GM12891 (cell line): ENCODE measurements around the gene HDAC4. TPM values are rescaled to one million over a fixed set of nuclear protein-coding genes. Genes with fewer than 3 reads are reported as not detected.
"Not testable (repeated sequence)": the region's sequence is repeated elsewhere in the genome, so short reads cannot be mapped to it uniquely, and the experiment has no call there.

Experiments used
- DNase-seq: peaks from one replicate; pipeline ENCODE4 v3.0.0; 2011; ENCODE audit warnings: low spot score; ENCODE audit not compliant: insufficient read length
- FAIRE-seq: peaks from 2 replicates; lab custom pipeline; 2011; peaks lifted over from hg19 to GRCh38; lab: Jason Lieb, UNC
- PAX5 ChIP-seq: IDR thresholded peaks from 2 replicates; pipeline ENCODE4 v1.6.1; 2011; ENCODE audit warnings: low read length, moderate library complexity, mild to moderate bottlenecking; ENCODE audit not compliant: insufficient read depth, severe bottlenecking
- POLR2A ChIP-seq: IDR thresholded peaks from 2 replicates; pipeline ENCODE4 v1.6.1; 2011; ENCODE audit warnings: low read depth, low read length, control low read depth
- POLR2AphosphoS5 ChIP-seq: IDR thresholded peaks from 2 replicates; pipeline ENCODE4 v1.6.1; 2011; ENCODE audit warnings: low read depth, low read length, control low read depth
- POU2F2 ChIP-seq: IDR thresholded peaks from 2 replicates; pipeline ENCODE4 v1.6.1; 2011; ENCODE audit warnings: low read depth, mild to moderate bottlenecking, control low read depth, low read length, moderate library complexity
- SPI1 ChIP-seq: IDR thresholded peaks from 2 replicates; pipeline ENCODE4 v1.6.1; 2011; ENCODE audit warnings: low read depth, low read length, control low read depth
- TAF1 ChIP-seq: IDR thresholded peaks from 2 replicates; pipeline ENCODE4 v1.6.1; 2011; ENCODE audit warnings: low read depth, low read length, control low read depth
- polyA plus RNA-seq: library from polyadenylated mRNA; unstranded; fragments of >200 nt; gene quantifications from one replicate; pipeline ENCODE4 v1.2.1, GENCODE V29; 2012; ENCODE audit warnings: low read depth, missing spikeins, inconsistent platforms; ENCODE audit not compliant: missing spikeins

HDAC4 gene
- 4.0 TPM for polyA plus RNA-seq

DNA sequence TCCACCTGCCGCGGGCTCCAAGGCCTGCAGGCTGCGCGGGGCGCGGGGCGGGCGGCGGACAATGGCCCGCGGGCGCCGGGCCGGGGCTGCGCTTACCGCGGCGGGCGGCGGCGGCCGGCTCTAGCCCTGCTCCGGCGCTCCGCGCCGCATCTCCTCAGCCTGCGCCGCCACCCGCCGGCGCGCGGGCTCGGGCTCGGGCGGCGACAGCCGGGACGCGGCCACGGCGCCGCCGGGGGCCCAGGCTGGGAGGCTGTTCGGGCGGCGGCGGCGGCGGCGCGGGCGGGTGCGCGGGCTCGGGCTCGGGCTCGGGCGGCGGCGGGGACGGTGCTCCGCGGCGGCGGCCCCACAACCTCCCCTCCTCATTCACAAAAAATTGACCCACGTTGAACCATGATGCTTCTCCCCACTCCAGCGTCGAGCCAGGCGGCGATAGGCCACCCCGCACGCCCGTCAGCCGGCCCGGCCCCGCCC lies at the start of gene HDAC4:
Gene HDAC4 (minus strand): TSS at position 425 of the 471 bp plus-strand sequence. CDS start 48,321 bp downstream, outside the sequence.
- FAIRE-seq = no peak
- DNase-seq = no peak
- no peak for TF ChIP-seq POLR2AphosphoS5
- TF ChIP-seq PAX5 = no peak
- no peak for TF ChIP-seq TAF1
- TF ChIP-seq POU2F2 = no peak
- TF ChIP-seq POLR2A = no peak
- no peak for TF ChIP-seq SPI1

- DNase-seq, FAIRE-seq: not testable (repeated sequence)
Observed at GRCh38 chr2:239449468-239449867, 48.6 kb upstream of the HDAC4 start.

- no peak for TF ChIP-seq SPI1
- no peak for TF ChIP-seq POU2F2
- TF ChIP-seq PAX5 = no peak
- TF ChIP-seq POLR2A = no peak
- DNase-seq (no peak), FAIRE-seq (no peak)
Observed at GRCh38 chr2:239445771-239446524, 45.1 kb upstream of the HDAC4 start.

DNA sequence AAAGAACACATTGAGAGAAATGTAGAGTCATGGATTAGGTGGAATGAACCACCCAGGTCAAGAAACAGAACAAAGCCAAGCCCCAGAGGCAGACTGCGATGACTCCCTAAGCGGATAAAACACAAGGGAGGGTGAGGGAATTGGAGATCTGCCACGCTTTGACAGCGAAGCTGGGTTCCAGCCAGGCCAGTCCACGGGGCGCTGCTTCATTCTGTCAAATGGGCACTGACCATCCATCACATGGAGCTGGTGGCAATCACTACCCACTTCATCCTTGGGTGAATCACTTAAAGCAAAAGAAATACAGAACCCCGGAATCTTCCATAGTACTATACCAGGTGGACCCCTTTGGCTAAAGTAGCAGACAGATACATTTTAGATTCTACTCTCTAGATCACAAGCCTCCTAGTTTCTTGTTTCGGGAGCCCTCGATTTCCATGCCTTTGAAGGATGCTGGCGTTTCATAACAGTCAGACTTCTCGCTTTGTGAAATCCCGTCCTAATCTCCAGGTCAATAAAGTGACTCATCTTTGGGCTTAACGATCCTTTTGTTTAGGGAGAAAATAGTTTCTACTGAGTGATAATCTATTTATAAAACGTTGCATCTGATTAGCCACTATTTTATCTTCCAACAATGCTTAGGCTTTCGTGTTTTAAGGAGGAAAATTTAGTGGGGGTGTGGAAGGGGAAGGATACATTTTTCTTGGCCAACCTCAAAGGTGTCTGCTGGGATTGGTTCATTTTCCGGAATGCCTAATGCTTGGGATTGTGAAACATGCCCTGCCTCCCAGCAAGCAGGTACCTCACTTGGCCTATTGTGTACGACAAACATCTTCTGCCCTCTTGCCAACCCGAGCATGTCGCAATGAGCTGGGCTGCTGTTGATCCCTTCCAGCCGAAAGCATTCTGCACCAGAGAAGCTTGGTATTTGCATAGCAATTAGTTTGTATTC lies 44.1 kb upstream of the HDAC4 start:
- no peak for DNase-seq
- TF ChIP-seq POU2F2 (no peak), TAF1 (no peak), SPI1 (no peak), POLR2AphosphoS5 (no peak), PAX5 (no peak), POLR2A (no peak)
- FAIRE-seq = no peak

GRCh38 chr2:239443666-239444567 lies 43.1 kb upstream of the HDAC4 start:
- TF ChIP-seq SPI1 = no peak
- TF ChIP-seq POU2F2 = no peak
- no peak for TF ChIP-seq POLR2A
- TF ChIP-seq TAF1 = no peak
- no peak for TF ChIP-seq POLR2AphosphoS5
- no peak for TF ChIP-seq PAX5
- FAIRE-seq (no peak), DNase-seq (no peak)

DNA sequence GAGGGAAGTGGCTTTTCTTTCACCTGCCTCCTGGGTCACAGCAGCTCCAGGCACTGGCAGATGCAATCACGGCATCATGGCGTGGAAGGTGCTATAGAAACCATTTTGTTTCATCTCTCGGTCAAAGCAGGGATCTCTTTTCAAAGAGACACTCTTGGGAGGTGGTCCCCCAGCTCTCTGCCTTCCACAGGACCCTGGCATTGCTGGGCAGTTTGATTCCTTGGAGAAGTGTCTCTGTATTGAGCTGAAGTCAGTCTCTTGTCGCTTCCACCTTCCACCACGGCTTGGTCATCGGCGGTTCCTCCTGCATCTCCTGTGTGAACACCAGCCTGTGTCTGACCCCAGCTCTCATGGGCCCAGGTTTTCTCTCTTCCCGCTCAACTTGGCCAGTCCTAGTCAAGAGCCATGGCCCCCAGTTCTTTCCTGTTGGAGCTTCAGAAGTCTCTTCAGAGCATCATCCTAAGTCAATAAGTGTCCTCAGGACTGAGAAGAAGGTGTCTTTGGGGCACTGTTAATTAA lies 42.3 kb upstream of the HDAC4 start:
- no peak for FAIRE-seq
- no peak for DNase-seq
- no peak for TF ChIP-seq POU2F2
- no peak for TF ChIP-seq POLR2AphosphoS5
- TF ChIP-seq PAX5 = no peak
- no peak for TF ChIP-seq TAF1
- TF ChIP-seq POLR2A = no peak
- TF ChIP-seq SPI1 = no peak

- no peak for TF ChIP-seq TAF1
- TF ChIP-seq POU2F2 = no peak
- DNase-seq (no peak), FAIRE-seq (no peak)
Observed at GRCh38 chr2:239442192-239442591, 41.4 kb upstream of the HDAC4 start.

DNA sequence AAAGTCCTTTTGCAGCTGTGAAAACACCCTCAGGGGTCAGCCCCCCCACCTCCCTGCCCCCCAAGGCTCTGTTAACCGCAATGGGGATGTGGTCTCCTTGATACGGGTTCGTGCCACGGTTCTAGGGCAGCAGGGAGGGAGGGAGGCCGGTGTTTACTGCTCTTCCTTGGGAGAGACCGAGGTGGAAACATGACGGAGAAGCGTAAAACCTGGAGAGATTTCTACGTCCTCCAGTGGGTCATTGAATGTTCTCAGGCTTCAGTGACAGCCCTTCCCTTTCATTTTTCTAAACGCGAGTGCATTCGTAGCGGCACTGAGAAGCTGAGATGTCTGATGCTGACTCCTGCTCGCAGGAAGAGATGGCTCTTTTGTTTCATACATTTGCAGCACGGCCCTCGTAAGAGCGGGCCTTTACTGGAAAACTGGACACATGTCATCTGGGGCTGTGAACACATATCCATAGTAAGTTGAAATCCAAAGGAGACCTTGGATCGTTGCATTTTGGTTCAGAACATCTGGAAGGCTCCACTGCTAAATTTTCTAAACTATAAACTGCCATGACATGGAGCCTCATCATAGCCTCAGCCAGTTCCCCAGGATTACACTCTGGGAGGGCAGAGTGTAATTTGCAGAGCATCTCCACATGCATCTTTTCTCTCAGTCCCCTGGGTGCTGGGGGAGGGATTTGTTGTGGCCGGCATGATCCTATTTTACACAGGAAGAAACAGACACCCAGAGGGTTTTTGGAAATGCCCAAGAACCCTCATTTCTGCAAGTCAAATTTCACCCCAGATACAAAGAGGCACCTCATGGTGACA lies 40.6 kb upstream of the HDAC4 start:
- FAIRE-seq (no peak), DNase-seq (no peak)
- no peak for TF ChIP-seq POU2F2

DNA sequence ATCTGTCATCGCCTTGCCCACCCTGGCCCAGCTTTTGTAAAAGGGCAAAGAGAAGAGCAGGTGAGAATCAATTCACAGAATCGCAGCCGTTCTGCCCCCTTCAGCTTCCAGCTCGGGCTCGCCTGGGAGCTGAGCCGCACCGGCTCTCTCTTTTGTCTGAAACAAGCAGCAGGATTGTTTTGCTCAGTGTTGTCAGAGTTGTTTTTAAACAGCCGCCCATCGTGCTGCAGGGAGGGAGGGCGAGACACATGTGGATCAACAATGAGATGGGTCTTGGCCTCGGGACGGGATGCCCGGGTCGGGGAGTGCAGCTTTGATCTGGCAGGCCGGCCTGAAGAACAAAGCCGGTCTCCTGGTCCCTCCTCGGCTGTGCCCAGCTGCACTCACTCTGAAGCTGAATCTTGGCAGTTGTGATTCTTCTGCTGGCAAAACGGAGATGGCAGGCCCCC lies 39.7 kb upstream of the HDAC4 start:
- TF ChIP-seq TAF1 (no peak), POLR2A (no peak), SPI1 (no peak), POLR2AphosphoS5 (no peak), POU2F2 (no peak), PAX5 (no peak)
- no peak for FAIRE-seq
- DNase-seq = no peak
